Naive B cell (primary cell): ENCODE data around the gene JAZF1. TPM values are rescaled to one million over a fixed set of nuclear protein-coding genes. Genes with fewer than 3 reads are reported as not detected.

ENCODE experiments used
- ATAC-seq, 2 donors: fragments of 150-1000 bp; cut with Tn5 transposase; 2 replicates each; pipeline ENCODE4 v1.10.0; 2021; ENCODE audit warnings: low read depth in 2 of 2, mild to moderate bottlenecking in 2 of 2, moderate library complexity in 2 of 2
- DNase-seq: peaks from one replicate; pipeline ENCODE4 v3.0.0; 2022
- H3K27ac Mint-ChIP-seq, 6 donors: one replicate each; pipeline ENCODE4 v1.8.0; 2020 to 2022; ENCODE audit warnings: mild to moderate bottlenecking in 6 of 6, mixed read lengths in 6 of 6, moderate library complexity in 5 of 6, inconsistent platforms in 2 of 6
- H3K27me3 Mint-ChIP-seq, 3 donors: one replicate each; pipeline ENCODE4 v1.8.0; 2021 to 2022; ENCODE audit warnings: mixed read lengths in 3 of 3, mild to moderate bottlenecking in 1 of 3
- H3K36me3 Mint-ChIP-seq, 2 donors: one replicate each; pipeline ENCODE4 v1.8.0; 2020 to 2022; ENCODE audit warnings: mixed read lengths in 2 of 2, inconsistent platforms in 1 of 2, mild to moderate bottlenecking in 1 of 2
- H3K4me1 Mint-ChIP-seq, 3 donors: one replicate each; pipeline ENCODE4 v1.8.0; 2020 to 2022; ENCODE audit warnings: mixed read lengths in 3 of 3, inconsistent platforms in 1 of 3, mild to moderate bottlenecking in 1 of 3, moderate library complexity in 1 of 3
- H3K4me3 Mint-ChIP-seq, 8 donors: one replicate each; pipeline ENCODE4 v1.8.0; 2020 to 2022; ENCODE audit warnings: mild to moderate bottlenecking in 8 of 8, mixed read lengths in 8 of 8, moderate library complexity in 8 of 8, inconsistent platforms in 2 of 8
- H3K9me3 Mint-ChIP-seq, 7 donors: one replicate each; pipeline ENCODE4 v1.8.0; 2020 to 2022; ENCODE audit warnings: mixed read lengths in 7 of 7, mild to moderate bottlenecking in 5 of 7, inconsistent platforms in 2 of 7, moderate library complexity in 1 of 7
- polyA plus RNA-seq, 6 donors: library from polyadenylated mRNA; unstranded; fragments of 300-500 nt; fragmentation: Illumina TruSeq; gene quantifications; one replicate each; pipeline ENCODE4 v1.2.3, GENCODE V29; 2021; ENCODE audit warnings: low read depth in 6 of 6

Gene JAZF1
- polyA plus RNA-seq, 6 donors from 2014 or later, result 25.4 to 37.7 (median 28.3) TPM

- Mint-ChIP-seq H3K4me1 (peaks cover 47 to 76% (median 76%) of the 10 kb centered on the region in 3 donors), H3K27ac (peak overlapping the region in 3 of 6 donors; percentile 13 to 86 (median 34)), H3K27me3 (no peaks in the 10 kb centered on the region), H3K4me3 (no peak overlapping the region), H3K9me3 (peaks cover 0 to 2% (median 0%) of the 10 kb centered on the region in 7 donors), H3K36me3 (no peaks in the 10 kb centered on the region)
- ATAC-seq, result no peak
- DNase-seq, result no peak
Measured at GRCh38 chr7:28116041-28116440, 64.6 kb downstream of the JAZF1 start.

- Mint-ChIP-seq H3K27ac (peak overlapping the region in 3 of 6 donors; percentile 34 to 86 (median 57)), H3K4me1 (peaks cover 44 to 73% (median 70%) of the 10 kb centered on the region in 3 donors), H3K36me3 (no peaks in the 10 kb centered on the region), H3K9me3 (peaks cover 0 to 2% (median 0%) of the 10 kb centered on the region in 7 donors), H3K4me3 (no peak overlapping the region), H3K27me3 (no peaks in the 10 kb centered on the region)
- ATAC-seq, result no peak
- no peak for DNase-seq
Measured at GRCh38 chr7:28115261-28115660, 65.3 kb downstream of the JAZF1 start.

DNA sequence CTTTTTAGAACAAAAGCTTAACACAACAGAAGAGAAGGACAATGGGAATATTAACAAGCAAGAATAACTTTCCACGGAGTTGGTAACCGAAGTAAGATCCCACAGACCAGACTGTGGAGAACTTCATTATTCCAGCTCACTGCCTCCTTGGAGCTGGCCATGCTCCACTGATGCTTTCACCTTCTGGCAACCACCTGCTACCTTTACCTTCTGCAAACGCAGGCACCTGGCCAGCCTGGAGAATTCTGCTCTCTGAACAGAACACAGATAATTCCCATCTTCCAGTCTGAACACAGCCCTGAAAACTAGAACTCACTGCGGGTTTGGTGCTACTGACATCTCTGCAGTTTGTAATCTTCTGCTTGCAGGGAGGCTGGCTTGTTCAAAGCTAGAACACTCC lies 66.5 kb downstream of the JAZF1 start:
- Mint-ChIP-seq H3K9me3 (peaks cover 0 to 2% (median 0%) of the 10 kb centered on the region in 7 donors), H3K27ac (peak overlapping the region in 3 of 6 donors; percentile 6 to 32 (median 10)), H3K4me1 (peaks cover 41 to 71% (median 66%) of the 10 kb centered on the region in 3 donors), H3K27me3 (no peaks in the 10 kb centered on the region), H3K36me3 (no peaks in the 10 kb centered on the region), H3K4me3 (no peak overlapping the region)
- DNase-seq, result no peak
- ATAC-seq, result no peak

DNA sequence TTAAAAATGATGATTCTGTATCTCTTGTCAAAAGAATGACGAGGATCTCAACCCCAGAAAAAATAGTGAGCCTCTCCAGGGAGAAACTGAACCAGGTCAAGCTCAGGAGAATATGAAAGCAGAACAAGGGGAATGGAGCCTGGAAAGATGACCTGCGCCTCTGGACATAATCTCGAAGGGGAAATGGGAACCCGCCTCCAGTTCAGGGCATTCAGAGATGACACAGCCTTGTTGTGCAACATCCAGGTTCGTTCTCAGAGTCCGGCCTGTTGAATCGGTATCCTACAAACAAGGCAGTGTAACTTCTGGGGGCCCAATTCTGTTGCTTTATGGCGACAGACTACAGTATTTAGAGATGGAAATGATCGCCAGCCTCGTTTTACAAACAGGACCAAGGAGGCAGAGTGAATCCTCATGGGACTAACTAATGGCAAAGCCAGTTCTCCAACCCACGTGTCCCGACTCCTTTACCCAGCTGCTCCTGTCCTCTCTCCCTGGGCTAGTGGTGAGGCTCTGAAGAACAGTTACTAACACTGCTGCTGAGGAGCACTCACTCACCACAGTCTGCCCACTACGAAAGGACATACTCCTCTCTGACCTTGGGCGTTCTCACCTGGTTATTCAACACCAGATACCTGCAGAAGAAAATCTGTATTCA lies 67.6 kb downstream of the JAZF1 start:
- H3K9me3 Mint-ChIP-seq, result peaks cover 0 to under 1% (median 0%) of the 10 kb centered on the region in 7 donors
- ATAC-seq (no peak), DNase-seq (no peak)
- peak overlapping the region in 4 of 6 donors; percentile 67 to 89 (median 78) for H3K27ac Mint-ChIP-seq
- H3K4me1 Mint-ChIP-seq, result peaks cover 50 to 75% (median 70%) of the 10 kb centered on the region in 3 donors
- H3K27me3 Mint-ChIP-seq, result no peaks in the 10 kb centered on the region
- H3K4me3 Mint-ChIP-seq, result no peak overlapping the region
- H3K36me3 Mint-ChIP-seq, result no peaks in the 10 kb centered on the region

DNA sequence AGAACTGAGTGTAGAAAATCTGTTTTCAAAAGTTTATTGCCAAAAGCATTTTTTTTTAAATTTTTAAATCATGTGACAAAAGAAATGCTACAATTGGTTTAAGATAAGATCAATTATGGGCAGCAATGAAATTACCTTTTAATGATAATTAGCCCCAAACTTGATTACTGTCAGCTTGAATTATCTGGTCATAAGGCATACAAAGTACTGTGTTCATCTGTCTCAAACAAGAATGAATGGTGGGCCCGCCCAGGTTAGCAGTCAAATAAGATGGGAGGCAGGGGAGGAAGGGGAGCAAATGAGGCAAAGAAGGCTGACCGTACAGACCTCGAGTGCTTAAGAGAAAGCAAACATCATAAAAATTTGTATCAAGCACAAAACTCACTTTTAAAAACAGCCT lies 68.1 kb downstream of the JAZF1 start:
- no peak for ATAC-seq
- DNase-seq, result no peak
- no peaks in the 10 kb centered on the region for H3K36me3 Mint-ChIP-seq
- no peak overlapping the region for H3K4me3 Mint-ChIP-seq
- H3K9me3 Mint-ChIP-seq, result no peaks in the 10 kb centered on the region
- H3K4me1 Mint-ChIP-seq, result peaks cover 48 to 79% (median 70%) of the 10 kb centered on the region in 3 donors
- no peaks in the 10 kb centered on the region for H3K27me3 Mint-ChIP-seq
- H3K27ac Mint-ChIP-seq, result peak overlapping the region in 4 of 6 donors; percentile 39 to 89 (median 78)

DNA sequence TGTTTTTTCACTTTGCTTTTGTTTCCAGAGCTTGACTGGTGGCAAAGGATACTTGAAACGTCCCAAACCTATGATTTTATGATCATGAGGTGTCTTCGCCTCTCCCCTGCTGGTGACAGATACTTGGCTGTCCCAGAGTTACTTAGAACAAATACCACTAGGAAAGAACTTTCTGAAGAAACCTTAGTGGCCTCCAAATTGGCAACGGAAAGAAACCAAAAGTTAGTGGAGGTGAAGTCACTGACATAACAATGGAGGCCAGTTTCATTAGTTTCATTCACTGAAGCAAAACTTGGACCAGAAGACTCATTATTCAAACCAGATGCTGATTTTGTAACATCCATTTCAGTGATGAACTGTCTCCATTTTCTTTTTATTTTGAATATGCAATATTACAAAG lies 68.6 kb downstream of the JAZF1 start:
- no peaks in the 10 kb centered on the region for H3K36me3 Mint-ChIP-seq
- peak overlapping the region in 1 of 6 donors; percentile 77 for H3K27ac Mint-ChIP-seq
- no peak for DNase-seq
- no peak for ATAC-seq
- H3K27me3 Mint-ChIP-seq, result no peaks in the 10 kb centered on the region
- H3K4me1 Mint-ChIP-seq, result peaks cover 45 to 79% (median 70%) of the 10 kb centered on the region in 3 donors
- no peaks in the 10 kb centered on the region for H3K9me3 Mint-ChIP-seq
- no peak overlapping the region for H3K4me3 Mint-ChIP-seq

- peak overlapping the region in 2 of 6 donors; percentile 33 to 83 for H3K27ac Mint-ChIP-seq
- no peaks in the 10 kb centered on the region for H3K36me3 Mint-ChIP-seq
- ATAC-seq, result no peak
- no peaks in the 10 kb centered on the region for H3K9me3 Mint-ChIP-seq
- no peak overlapping the region for H3K4me3 Mint-ChIP-seq
- no peak for DNase-seq
- peaks cover 43 to 76% (median 60%) of the 10 kb centered on the region in 3 donors for H3K4me1 Mint-ChIP-seq
- H3K27me3 Mint-ChIP-seq, result no peaks in the 10 kb centered on the region
Measured at GRCh38 chr7:28110427-28111012, 70.1 kb downstream of the JAZF1 start.

GRCh38 chr7:28108747-28109146 lies 71.8 kb downstream of the JAZF1 start:
- H3K9me3 Mint-ChIP-seq, result no peaks in the 10 kb centered on the region
- peaks cover 0 to 6% of the 10 kb centered on the region in 2 donors for H3K36me3 Mint-ChIP-seq
- no peak for DNase-seq
- H3K4me1 Mint-ChIP-seq, result peaks cover 47 to 77% (median 56%) of the 10 kb centered on the region in 3 donors
- no peak for ATAC-seq
- H3K4me3 Mint-ChIP-seq, result no peak overlapping the region
- no peaks in the 10 kb centered on the region for H3K27me3 Mint-ChIP-seq
- peak overlapping the region in 3 of 6 donors; percentile 2 to 63 (median 5) for H3K27ac Mint-ChIP-seq

GRCh38 chr7:28107960-28108359 lies 72.6 kb downstream of the JAZF1 start:
- Mint-ChIP-seq H3K4me1 (peaks cover 50 to 79% (median 57%) of the 10 kb centered on the region in 3 donors), H3K36me3 (peaks cover 3 to 11% of the 10 kb centered on the region in 2 donors), H3K9me3 (no peaks in the 10 kb centered on the region), H3K27ac (peak overlapping the region in 3 of 6 donors; percentile 5 to 53 (median 40)), H3K4me3 (no peak overlapping the region), H3K27me3 (no peaks in the 10 kb centered on the region)
- no peak for ATAC-seq
- no peak for DNase-seq

- no peak for ATAC-seq
- no peak for DNase-seq
- Mint-ChIP-seq H3K4me1 (peaks cover 46 to 74% (median 47%) of the 10 kb centered on the region in 3 donors), H3K27ac (peak overlapping the region in 3 of 6 donors; percentile 33 to 39 (median 34)), H3K36me3 (peaks cover 11% of the 10 kb centered on the region in 2 donors), H3K9me3 (no peaks in the 10 kb centered on the region), H3K4me3 (no peak overlapping the region), H3K27me3 (no peaks in the 10 kb centered on the region)
Measured at GRCh38 chr7:28106321-28106829, 74.2 kb downstream of the JAZF1 start.

DNA sequence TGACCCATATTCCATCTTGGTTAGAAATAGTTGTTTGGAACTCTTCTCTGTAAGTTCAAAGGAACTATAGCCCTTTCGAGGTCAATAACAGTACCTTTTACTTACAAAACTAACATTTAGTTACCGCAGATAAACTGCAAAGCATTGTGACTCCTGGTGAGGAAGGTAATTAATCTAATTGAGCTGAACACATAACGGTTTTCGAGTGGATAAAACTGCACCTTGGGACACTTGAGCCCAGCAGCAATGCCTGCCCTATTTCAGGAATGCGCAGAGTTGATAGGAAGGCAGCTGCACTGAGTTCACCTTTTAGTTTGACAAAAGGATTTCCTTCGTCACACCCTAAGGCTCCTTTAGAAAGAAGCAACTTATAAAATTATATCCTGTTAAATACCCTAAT lies 75.4 kb downstream of the JAZF1 start:
- Mint-ChIP-seq H3K4me1 (peaks cover 45 to 70% (median 48%) of the 10 kb centered on the region in 3 donors), H3K9me3 (no peaks in the 10 kb centered on the region), H3K4me3 (no peak overlapping the region), H3K36me3 (peaks cover 11% of the 10 kb centered on the region in 2 donors), H3K27ac (peak overlapping the region in 3 of 6 donors; percentile 16 to 69 (median 54)), H3K27me3 (no peaks in the 10 kb centered on the region)
- DNase-seq, result no peak
- ATAC-seq, result no peak

- peaks cover 45 to 67% (median 45%) of the 10 kb centered on the region in 3 donors for H3K4me1 Mint-ChIP-seq
- no peaks in the 10 kb centered on the region for H3K9me3 Mint-ChIP-seq
- DNase-seq, result no peak
- no peak for ATAC-seq
- peak overlapping the region in 3 of 6 donors; percentile 16 to 69 (median 54) for H3K27ac Mint-ChIP-seq
- H3K36me3 Mint-ChIP-seq, result peaks cover 11% of the 10 kb centered on the region in 2 donors
- H3K4me3 Mint-ChIP-seq, result no peak overlapping the region
- no peaks in the 10 kb centered on the region for H3K27me3 Mint-ChIP-seq
Measured at GRCh38 chr7:28104811-28105210, 75.8 kb downstream of the JAZF1 start.

GRCh38 chr7:28104041-28104541 lies 76.5 kb downstream of the JAZF1 start:
- Mint-ChIP-seq H3K27ac (peak overlapping the region in 5 of 6 donors; percentile 16 to 88 (median 49)), H3K36me3 (peaks cover 11% of the 10 kb centered on the region in 2 donors), H3K4me1 (peaks cover 38 to 61% (median 39%) of the 10 kb centered on the region in 3 donors), H3K4me3 (no peak overlapping the region), H3K9me3 (no peaks in the 10 kb centered on the region), H3K27me3 (no peaks in the 10 kb centered on the region)
- DNase-seq (no peak), ATAC-seq (no peak)
